HG02588 (cell line): Measurements from ENCODE around the gene RPRD1A.
"Not testable (repeated sequence)": the region's sequence is repeated elsewhere in the genome, so short reads cannot be mapped to it uniquely, and the experiment has no call there.

ENCODE experiments used
- ATAC-seq: cut with Tn5 transposase; IDR thresholded peaks from one replicate; pipeline ENCODE4 v1.9.1; 2021; ENCODE audit warnings: mild to moderate bottlenecking, moderate library complexity; ENCODE audit not compliant: unreplicated experiment

RPRD1A gene

GRCh38 chr18:36067055-36067957, at the start of gene RPRD1A:
Gene RPRD1A, minus strand, starts transcription at chr18:36067559. Its CDS starts 155 bp downstream, at chr18:36067404.
- peak; percentile 89 for ATAC-seq

GRCh38 chr18:36116771-36117170, 49.4 kb upstream of the RPRD1A start:
- ATAC-seq: not testable (repeated sequence)

GRCh38 chr18:36114738-36115137, 47.4 kb upstream of the RPRD1A start:
- no peak for ATAC-seq

- ATAC-seq: no peak
These were observed 46.9 kb upstream of the RPRD1A start for GRCh38 chr18:36114251-36114650.

- no peak for ATAC-seq
These were observed 44.9 kb upstream of the RPRD1A start for GRCh38 chr18:36112302-36112701.

- ATAC-seq: no peak
These were observed 42.4 kb upstream of the RPRD1A start for GRCh38 chr18:36109737-36110136.

GRCh38 chr18:36108601-36109000, 41.2 kb upstream of the RPRD1A start:
- ATAC-seq: no peak

GRCh38 chr18:36108196-36108595, 40.8 kb upstream of the RPRD1A start:
- ATAC-seq: no peak

GRCh38 chr18:36107477-36107876, 40.1 kb upstream of the RPRD1A start:
- ATAC-seq: no peak

- ATAC-seq: no peak
These were observed 37.4 kb upstream of the RPRD1A start for GRCh38 chr18:36104749-36105148.

GRCh38 chr18:36101943-36102342, 34.6 kb upstream of the RPRD1A start:
- no peak for ATAC-seq

GRCh38 chr18:36099311-36099710, 32.0 kb upstream of the RPRD1A start:
- no peak for ATAC-seq

GRCh38 chr18:36096955-36097354, 29.6 kb upstream of the RPRD1A start:
- no peak for ATAC-seq

GRCh38 chr18:36095936-36096519, 28.7 kb upstream of the RPRD1A start:
- ATAC-seq: no peak

- no peak for ATAC-seq
These were observed 27.1 kb upstream of the RPRD1A start for GRCh38 chr18:36094431-36094830.

- not testable (repeated sequence) for ATAC-seq
These were observed 24.8 kb upstream of the RPRD1A start for GRCh38 chr18:36092116-36092515.

- no peak for ATAC-seq
These were observed 21.6 kb upstream of the RPRD1A start for GRCh38 chr18:36089001-36089400.

GRCh38 chr18:36088256-36088655, 20.9 kb upstream of the RPRD1A start:
- ATAC-seq: no peak

GRCh38 chr18:36086186-36086585, 18.8 kb upstream of the RPRD1A start:
- no peak for ATAC-seq

- ATAC-seq: no peak
These were observed 17.8 kb upstream of the RPRD1A start for GRCh38 chr18:36085195-36085594.

- no peak for ATAC-seq
These were observed 16.4 kb upstream of the RPRD1A start for GRCh38 chr18:36083729-36084128.

GRCh38 chr18:36081118-36081517, 13.8 kb upstream of the RPRD1A start:
- not testable (repeated sequence) for ATAC-seq
